Tibial artery (tissue), 4 donors: ENCODE results near the gene CAPZA1.
A peak's percentile ranks its signal among the peaks of the same experiment; 100 is the strongest.

Experiments
- DNase-seq, 2 donors: peaks; one replicate each; pipeline ENCODE4 v3.0.0-alpha.2; 2019
- H3K27ac ChIP-seq, 2 donors: fragments of 200-600 bp; sonication (generic) in 1 of 2; 1 replicate in 1 of 2; 2 replicates in 1 of 2; pipeline ENCODE4 v1.5.1; 2018 to 2019; ENCODE audit warnings: mild to moderate bottlenecking in 1 of 2
- H3K27me3 ChIP-seq, 2 donors: fragments of 200-600 bp; sonication (generic) in 1 of 2; one replicate each; pipeline versions ENCODE4 v1.5.1 to v1.6.0; 2016 to 2019
- H3K36me3 ChIP-seq, 3 donors: fragments of 200-600 bp; sonication (generic) in 2 of 3; one replicate each; pipeline ENCODE4 v1.5.1; 2016 to 2019; ENCODE audit warnings: mild to moderate bottlenecking in 2 of 3
- H3K4me1 ChIP-seq, 4 donors: fragments of 200-600 bp; sonication (generic) in 2 of 4; 1 replicate in 3 of 4; 2 replicates in 1 of 4; pipeline ENCODE4 v1.5.1; 2016 to 2019
- H3K4me3 ChIP-seq, 2 donors: fragments of 200-600 bp; sonication (generic) in 1 of 2; 1 replicate in 1 of 2; 2 replicates in 1 of 2; pipeline ENCODE4 v1.5.1; 2018 to 2019; ENCODE audit warnings: mild to moderate bottlenecking in 2 of 2
- H3K9me3 ChIP-seq, 3 donors: fragments of 200-600 bp; sonication (generic) in 1 of 3; one replicate each; pipeline ENCODE4 v1.5.1; 2016 to 2019
- CTCF ChIP-seq, 2 experiments: fragments of 200-600 bp in 1 of 2; fragments of 450-650 bp in 1 of 2; IDR thresholded peaks; one replicate each; pipeline ENCODE4 v1.5.1; 2017 to 2019; ENCODE audit warnings: antibody characterized with exemption in 2 of 2, mild to moderate bottlenecking in 1 of 2, moderate library complexity in 1 of 2
- intact Hi-C: fragments of 100-400 bp; cut with DNase I; formaldehyde crosslinking; loops from one replicate; pipeline ENCODE4 v1.15.0; 2023; ENCODE audit warnings: low total_unique reads

Gene CAPZA1

GRCh38 chr1:112687785-112688496 lies 68.3 kb downstream of the CAPZA1 start:
- DNase-seq = peak in 1 of 2 donors; percentile 17
- TF ChIP-seq CTCF (IDR thresholded peaks at IDR 0.05) = no peak
- H3K4me3 ChIP-seq = no peak overlapping the region
- no peaks in the 10 kb centered on the region for H3K27me3 ChIP-seq
- intact Hi-C loops = no loop called here
- H3K9me3 ChIP-seq = no peaks in the 10 kb centered on the region
- peaks cover 14 to 45% (median 37%) of the 10 kb centered on the region in 3 donors for H3K36me3 ChIP-seq
- peaks cover 0 to 11% (median 0%) of the 10 kb centered on the region in 4 donors for H3K4me1 ChIP-seq
- H3K27ac ChIP-seq = no peak overlapping the region

DNA sequence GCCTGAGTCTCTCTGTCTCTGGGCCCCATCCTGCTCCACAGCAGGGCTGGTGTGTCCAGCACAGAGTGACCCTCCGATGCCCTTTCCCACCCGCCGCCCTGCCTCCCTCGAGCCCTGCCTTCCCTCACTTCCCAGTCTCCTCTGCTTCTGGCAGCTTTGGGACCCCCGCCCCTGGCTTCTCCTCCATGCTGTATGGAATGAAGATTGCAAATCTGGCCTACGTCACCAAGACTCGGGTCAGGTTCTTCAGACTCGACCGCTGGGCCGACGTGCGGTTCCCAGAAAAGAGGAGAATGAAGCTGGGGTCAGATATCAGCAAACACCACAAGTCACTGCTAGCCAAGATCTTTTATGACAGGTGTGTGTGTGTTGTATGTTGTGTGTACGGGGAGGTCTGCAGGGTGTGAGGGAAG lies 69.2 kb downstream of the CAPZA1 start:
- H3K9me3 ChIP-seq = no peaks in the 10 kb centered on the region
- DNase-seq = peak in 1 of 2 donors; percentile 11
- no peak overlapping the region for H3K27ac ChIP-seq
- peaks cover 14 to 54% (median 43%) of the 10 kb centered on the region in 3 donors for H3K36me3 ChIP-seq
- H3K4me1 ChIP-seq = peaks cover 0 to 11% (median 0%) of the 10 kb centered on the region in 4 donors
- TF ChIP-seq CTCF (IDR thresholded peaks at IDR 0.05) = no peak
- intact Hi-C loops = no loop called here
- H3K27me3 ChIP-seq = no peaks in the 10 kb centered on the region
- H3K4me3 ChIP-seq = no peak overlapping the region

- peak in 1 of 2 donors; percentile 11 for DNase-seq
- H3K27me3 ChIP-seq = no peaks in the 10 kb centered on the region
- H3K27ac ChIP-seq = no peak overlapping the region
- no peaks in the 10 kb centered on the region for H3K9me3 ChIP-seq
- no peak overlapping the region for H3K4me3 ChIP-seq
- H3K36me3 ChIP-seq = peaks cover 14 to 59% (median 48%) of the 10 kb centered on the region in 3 donors
- TF ChIP-seq CTCF (IDR thresholded peaks at IDR 0.05) = no peak
- intact Hi-C loops = no loop called here
- peaks cover 0 to 11% (median 0%) of the 10 kb centered on the region in 4 donors for H3K4me1 ChIP-seq
Observed at GRCh38 chr1:112689196-112689841, 69.7 kb downstream of the CAPZA1 start.

- intact Hi-C loops = no loop called here
- H3K4me1 ChIP-seq = peaks cover 0 to 11% (median 0%) of the 10 kb centered on the region in 4 donors
- no peaks in the 10 kb centered on the region for H3K27me3 ChIP-seq
- no peak overlapping the region for H3K27ac ChIP-seq
- H3K9me3 ChIP-seq = no peaks in the 10 kb centered on the region
- DNase-seq = no peak
- H3K4me3 ChIP-seq = no peak overlapping the region
- TF ChIP-seq CTCF (IDR thresholded peaks at IDR 0.05) = no peak
- peaks cover 14 to 64% (median 54%) of the 10 kb centered on the region in 3 donors for H3K36me3 ChIP-seq
Observed at GRCh38 chr1:112689842-112690237, 70.2 kb downstream of the CAPZA1 start.

- DNase-seq = peak in 1 of 2 donors; percentile 11
- TF ChIP-seq CTCF (IDR thresholded peaks at IDR 0.05) = no peak
- intact Hi-C loops = no loop called here
- Histone ChIP-seq H3K36me3 (peaks cover 14 to 93% (median 76%) of the 10 kb centered on the region in 3 donors), H3K27ac (no peak overlapping the region), H3K4me1 (peaks cover 0 to 7% (median 0%) of the 10 kb centered on the region in 4 donors), H3K9me3 (no peaks in the 10 kb centered on the region), H3K27me3 (no peaks in the 10 kb centered on the region), H3K4me3 (no peak overlapping the region)
Observed at GRCh38 chr1:112692681-112693080, 73.0 kb downstream of the CAPZA1 start.
